ENCODE data around the gene TMEM165. TPM values are rescaled to one million over a fixed set of nuclear protein-coding genes. Genes with fewer than 3 reads are reported as not detected.

The TMEM165 gene
- polyA plus RNA-seq, 4 donors: 63.5 to 96.5 (median 91.5) TPM

- DNase-seq (ENCODE audit: low read depth in 4 of 4, low spot score in 3 of 4): no peak
Observed at GRCh38 chr4:55399581-55399980, 3.8 kb downstream of the TMEM165 start.

GRCh38 chr4:55405073-55405472 lies 9.3 kb downstream of the TMEM165 start:
- no peak for DNase-seq (ENCODE audit: low read depth in 4 of 4, low spot score in 3 of 4)

- no peak for DNase-seq (ENCODE audit: low read depth in 4 of 4, low spot score in 3 of 4)
Observed at GRCh38 chr4:55406545-55406944, 10.8 kb downstream of the TMEM165 start.

- DNase-seq (ENCODE audit: low read depth in 4 of 4, low spot score in 3 of 4): no peak
Observed at GRCh38 chr4:55407119-55407518, 11.4 kb downstream of the TMEM165 start.

- DNase-seq (ENCODE audit: low read depth in 4 of 4, low spot score in 3 of 4): no peak
Observed at GRCh38 chr4:55407764-55408163, 12.0 kb downstream of the TMEM165 start.

GRCh38 chr4:55409468-55410171 lies 13.9 kb downstream of the TMEM165 start:
- DNase-seq (ENCODE audit: low read depth in 4 of 4, low spot score in 3 of 4): no peak

GRCh38 chr4:55410431-55410830 lies 14.7 kb downstream of the TMEM165 start:
- DNase-seq (ENCODE audit: low read depth in 4 of 4, low spot score in 3 of 4): no peak

GRCh38 chr4:55411621-55412020 lies 15.9 kb downstream of the TMEM165 start:
- no peak for DNase-seq (ENCODE audit: low read depth in 4 of 4, low spot score in 3 of 4)

GRCh38 chr4:55416176-55416575 lies 20.4 kb downstream of the TMEM165 start:
- no peak for DNase-seq (ENCODE audit: low read depth in 4 of 4, low spot score in 3 of 4)

- DNase-seq (ENCODE audit: low read depth in 4 of 4, low spot score in 3 of 4): no peak
Observed at GRCh38 chr4:55424791-55425190, 29.0 kb downstream of the TMEM165 start.

GRCh38 chr4:55431710-55432336 lies 36.1 kb downstream of the TMEM165 start:
- DNase-seq (ENCODE audit: low read depth in 4 of 4, low spot score in 3 of 4): no peak

GRCh38 chr4:55435141-55435841 lies 39.5 kb downstream of the TMEM165 start:
- no peak for DNase-seq (ENCODE audit: low read depth in 4 of 4, low spot score in 3 of 4)

- no peak for DNase-seq (ENCODE audit: low read depth in 4 of 4, low spot score in 3 of 4)
Observed at GRCh38 chr4:55437356-55437796, 41.6 kb downstream of the TMEM165 start.

GRCh38 chr4:55437823-55438222 lies 42.1 kb downstream of the TMEM165 start:
- no peak for DNase-seq (ENCODE audit: low read depth in 4 of 4, low spot score in 3 of 4)

- no peak for DNase-seq (ENCODE audit: low read depth in 4 of 4, low spot score in 3 of 4)
Observed at GRCh38 chr4:55438314-55438713, 42.6 kb downstream of the TMEM165 start.

GRCh38 chr4:55439023-55439422 lies 43.3 kb downstream of the TMEM165 start:
- no peak for DNase-seq (ENCODE audit: low read depth in 4 of 4, low spot score in 3 of 4)

GRCh38 chr4:55440786-55441185 lies 45.0 kb downstream of the TMEM165 start:
- DNase-seq (ENCODE audit: low read depth in 4 of 4, low spot score in 3 of 4): no peak

- no peak for DNase-seq (ENCODE audit: low read depth in 4 of 4, low spot score in 3 of 4)
Observed at GRCh38 chr4:55442541-55442940, 46.8 kb downstream of the TMEM165 start.

- no peak for DNase-seq (ENCODE audit: low read depth in 4 of 4, low spot score in 3 of 4)
Observed at GRCh38 chr4:55444827-55445226, 49.1 kb downstream of the TMEM165 start.

GRCh38 chr4:55445921-55446577 lies 50.3 kb downstream of the TMEM165 start:
- DNase-seq (ENCODE audit: low read depth in 4 of 4, low spot score in 3 of 4): no peak

- DNase-seq (ENCODE audit: low read depth in 4 of 4, low spot score in 3 of 4): no peak
Observed at GRCh38 chr4:55446578-55446922, 50.8 kb downstream of the TMEM165 start.

Measured in left renal pelvis (tissue), 4 donors.